ENCODE results near the gene TMEM119.
A peak's percentile ranks its signal among the peaks of the same experiment; 100 is the strongest.

The TMEM119 gene

GRCh38 chr12:108615918-108616317, 18.0 kb upstream of the TMEM119 start:
- no peaks in the 10 kb centered on the region for H4K20me1 ChIP-seq
- H3K4me1 ChIP-seq, result peaks cover 40 to 91% (median 59%) of the 10 kb centered on the region in 10 experiments
- no peak for TF ChIP-seq Cebpa-rat (IDR thresholded peaks at IDR 0.05)
- peaks cover 9 to 15% (median 13%) of the 10 kb centered on the region in 11 experiments for H3K9me3 ChIP-seq (replicated peaks in 1 of 11)
- peak overlapping the region in 9 of 11 experiments; percentile 69 to 81 (median 76); a peak in 18 of 22 replicates for H3K27ac ChIP-seq
- H3K27me3 ChIP-seq, result no peaks in the 10 kb centered on the region
- peak overlapping the region in 8 of 11 experiments; percentile 62 to 84 (median 80); a peak in 8 of 22 replicates for H3K4me2 ChIP-seq
- peak overlapping the region in 1 of 10 experiments; percentile 23; a peak in 1 of 20 replicates for H3K4me3 ChIP-seq
- H3K36me3 ChIP-seq, result peaks cover 0 to 5% (median 0%) of the 10 kb centered on the region in 11 experiments; a peak in 2 of 22 replicates
- H3K9ac ChIP-seq, result peak overlapping the region in 2 of 11 experiments; percentile 50 to 61; a peak in 1 of 22 replicates

GRCh38 chr12:108614639-108615038, 16.8 kb upstream of the TMEM119 start:
- H3K4me2 ChIP-seq, result peak overlapping the region in 2 of 11 experiments; percentile 57 to 65; a peak in 5 of 22 replicates
- no peak overlapping the region; a peak in 1 of 22 replicates for H3K9ac ChIP-seq
- peaks cover 0 to 5% (median 0%) of the 10 kb centered on the region in 11 experiments; a peak in 2 of 22 replicates for H3K36me3 ChIP-seq
- no peaks in the 10 kb centered on the region for H4K20me1 ChIP-seq
- peaks cover 0 to 10% (median 0%) of the 10 kb centered on the region in 11 experiments; a peak in 3 of 22 replicates for H3K27me3 ChIP-seq
- TF ChIP-seq Cebpa-rat (IDR thresholded peaks at IDR 0.05), result no peak
- H3K9me3 ChIP-seq (replicated peaks in 1 of 11), result peaks cover 9 to 15% (median 13%) of the 10 kb centered on the region in 11 experiments
- no peak overlapping the region for H3K4me3 ChIP-seq
- peaks cover 53 to 91% (median 69%) of the 10 kb centered on the region in 10 experiments for H3K4me1 ChIP-seq
- H3K27ac ChIP-seq, result peak overlapping the region in 4 of 11 experiments; percentile 3 to 35 (median 18); a peak in 3 of 22 replicates

GRCh38 chr12:108614041-108614440, 16.2 kb upstream of the TMEM119 start:
- H3K9me3 ChIP-seq (replicated peaks in 1 of 11), result peaks cover 9 to 15% (median 13%) of the 10 kb centered on the region in 11 experiments
- no peak for TF ChIP-seq Cebpa-rat (IDR thresholded peaks at IDR 0.05)
- peak overlapping the region in 2 of 11 experiments; percentile 4 to 35; a peak in 2 of 22 replicates for H3K27ac ChIP-seq
- H3K9ac ChIP-seq, result no peak overlapping the region; a peak in 1 of 22 replicates
- peaks cover 0 to 14% (median 0%) of the 10 kb centered on the region in 11 experiments; a peak in 3 of 22 replicates for H3K27me3 ChIP-seq
- no peak overlapping the region for H3K4me3 ChIP-seq
- no peaks in the 10 kb centered on the region for H4K20me1 ChIP-seq
- H3K36me3 ChIP-seq, result peaks cover 0 to 5% (median 0%) of the 10 kb centered on the region in 11 experiments; a peak in 2 of 22 replicates
- H3K4me1 ChIP-seq, result peaks cover 59 to 94% (median 75%) of the 10 kb centered on the region in 10 experiments
- H3K4me2 ChIP-seq, result peak overlapping the region in 3 of 11 experiments; percentile 57 to 77 (median 65); a peak in 8 of 22 replicates

- Histone ChIP-seq H3K27me3 (peaks cover 0 to 18% (median 0%) of the 10 kb centered on the region in 11 experiments; a peak in 4 of 22 replicates), H3K36me3 (peaks cover 0 to 5% (median 0%) of the 10 kb centered on the region in 11 experiments; a peak in 2 of 22 replicates), H3K27ac (peak overlapping the region in 3 of 11 experiments; percentile 4 to 35 (median 27); a peak in 4 of 22 replicates), H3K4me1 (peaks cover 61 to 96% (median 78%) of the 10 kb centered on the region in 10 experiments), H3K9ac (peak overlapping the region in 1 of 11 experiments; percentile 8; a peak in 3 of 22 replicates), H3K9me3 (replicated peaks in 1 of 11) (peaks cover 9 to 15% (median 13%) of the 10 kb centered on the region in 11 experiments), H3K4me3 (no peak overlapping the region), H3K4me2 (peak overlapping the region in 8 of 11 experiments; percentile 0 to 77 (median 18); a peak in 9 of 22 replicates), H4K20me1 (no peaks in the 10 kb centered on the region)
- TF ChIP-seq Cebpa-rat (IDR thresholded peaks at IDR 0.05), result no peak
Observed at GRCh38 chr12:108613548-108613947, 15.7 kb upstream of the TMEM119 start.

GRCh38 chr12:108612788-108613282, 15.0 kb upstream of the TMEM119 start:
- H3K4me1 ChIP-seq, result peaks cover 62 to 96% (median 77%) of the 10 kb centered on the region in 10 experiments
- H3K36me3 ChIP-seq, result peaks cover 0 to 5% (median 0%) of the 10 kb centered on the region in 11 experiments; a peak in 2 of 22 replicates
- TF ChIP-seq Cebpa-rat (IDR thresholded peaks at IDR 0.05), result no peak
- H3K27ac ChIP-seq, result peak overlapping the region in 1 of 11 experiments; percentile 27; a peak in 1 of 22 replicates
- H3K4me3 ChIP-seq, result no peak overlapping the region
- no peak overlapping the region for H3K9ac ChIP-seq
- H4K20me1 ChIP-seq, result no peaks in the 10 kb centered on the region
- peaks cover 0 to 25% (median 0%) of the 10 kb centered on the region in 11 experiments; a peak in 4 of 22 replicates for H3K27me3 ChIP-seq
- peak overlapping the region in 7 of 11 experiments; percentile 0 to 77 (median 13); a peak in 8 of 22 replicates for H3K4me2 ChIP-seq
- H3K9me3 ChIP-seq (replicated peaks in 1 of 11), result peaks cover 9 to 15% (median 13%) of the 10 kb centered on the region in 11 experiments

- H3K27me3 ChIP-seq, result peaks cover 0 to 25% (median 0%) of the 10 kb centered on the region in 11 experiments; a peak in 4 of 22 replicates
- no peak overlapping the region for H3K4me3 ChIP-seq
- peaks cover 0 to 5% (median 0%) of the 10 kb centered on the region in 11 experiments; a peak in 2 of 22 replicates for H3K36me3 ChIP-seq
- H4K20me1 ChIP-seq, result no peaks in the 10 kb centered on the region
- no peak overlapping the region for H3K27ac ChIP-seq
- H3K4me2 ChIP-seq, result peak overlapping the region in 4 of 11 experiments; percentile 18 to 57 (median 26); a peak in 7 of 22 replicates
- H3K9me3 ChIP-seq (replicated peaks in 1 of 11), result peaks cover 9 to 15% (median 13%) of the 10 kb centered on the region in 11 experiments
- no peak overlapping the region for H3K9ac ChIP-seq
- TF ChIP-seq Cebpa-rat (IDR thresholded peaks at IDR 0.05), result no peak
- peaks cover 60 to 94% (median 74%) of the 10 kb centered on the region in 10 experiments for H3K4me1 ChIP-seq
Observed at GRCh38 chr12:108611884-108612415, 14.1 kb upstream of the TMEM119 start.

GRCh38 chr12:108610856-108611605, 13.1 kb upstream of the TMEM119 start:
- Histone ChIP-seq H3K4me2 (peak overlapping the region in 10 of 11 experiments; percentile 12 to 82 (median 66); a peak in 19 of 22 replicates), H3K36me3 (peaks cover 0 to 4% (median 0%) of the 10 kb centered on the region in 11 experiments; a peak in 2 of 22 replicates), H3K27me3 (peaks cover 0 to 25% (median 0%) of the 10 kb centered on the region in 11 experiments; a peak in 4 of 22 replicates), H4K20me1 (no peaks in the 10 kb centered on the region), H3K9me3 (replicated peaks in 1 of 11) (peaks cover 5 to 11% (median 9%) of the 10 kb centered on the region in 11 experiments), H3K4me1 (peaks cover 56 to 90% (median 72%) of the 10 kb centered on the region in 10 experiments), H3K9ac (peak overlapping the region in 2 of 11 experiments; percentile 12 to 40; a peak in 3 of 22 replicates), H3K4me3 (no peak overlapping the region), H3K27ac (peak overlapping the region in 4 of 11 experiments; percentile 24 to 64 (median 34); a peak in 5 of 22 replicates)
- no peak for TF ChIP-seq Cebpa-rat (IDR thresholded peaks at IDR 0.05)

- Histone ChIP-seq H3K9me3 (replicated peaks in 1 of 11) (peaks cover 0 to 4% (median 3%) of the 10 kb centered on the region in 11 experiments; a peak in 17 of 22 replicates), H3K36me3 (no peaks in the 10 kb centered on the region), H3K4me1 (peaks cover 61 to 86% (median 71%) of the 10 kb centered on the region in 10 experiments), H3K27ac (peak overlapping the region in 6 of 11 experiments; percentile 15 to 65 (median 55); a peak in 10 of 22 replicates), H3K4me2 (peak overlapping the region in 10 of 11 experiments; percentile 50 to 82 (median 73); a peak in 18 of 22 replicates), H3K9ac (peak overlapping the region in 3 of 11 experiments; percentile 17 to 51 (median 40); a peak in 2 of 22 replicates), H3K27me3 (peaks cover 0 to 25% (median 0%) of the 10 kb centered on the region in 11 experiments; a peak in 4 of 22 replicates), H3K4me3 (no peak overlapping the region), H4K20me1 (no peaks in the 10 kb centered on the region)
- no peak for TF ChIP-seq Cebpa-rat (IDR thresholded peaks at IDR 0.05)
Observed at GRCh38 chr12:108610336-108610815, 12.5 kb upstream of the TMEM119 start.

Data from BLaER1 treated with 17β-estradiol and CSF1 and Interleukin-3, amounts not matched to agents 10 nM and 100 nM (cell line).